ENCODE data around the gene STXBP4.
A peak's percentile ranks its signal among the peaks of the same experiment; 100 is the strongest.

The STXBP4 gene

GRCh38 chr17:55110521-55110920 is 142.0 kb downstream of the STXBP4 start:
- no peak for DNase-seq (ENCODE audit: low read depth, low spot score)
- H3K27ac ChIP-seq: no peak overlapping the region

- DNase-seq (ENCODE audit: low read depth, low spot score): no peak
- H3K27ac ChIP-seq: no peak overlapping the region
These were observed 145.7 kb downstream of the STXBP4 start for GRCh38 chr17:55114283-55114682.

GRCh38 chr17:55116440-55116914 is 147.9 kb downstream of the STXBP4 start:
- no peak overlapping the region for H3K27ac ChIP-seq
- no peak for DNase-seq (ENCODE audit: low read depth, low spot score)

GRCh38 chr17:55117164-55117563 is 148.6 kb downstream of the STXBP4 start:
- no peak overlapping the region for H3K27ac ChIP-seq
- DNase-seq (ENCODE audit: low read depth, low spot score): no peak

- no peak for DNase-seq (ENCODE audit: low read depth, low spot score)
- no peak overlapping the region for H3K27ac ChIP-seq
These were observed 152.1 kb downstream of the STXBP4 start for GRCh38 chr17:55120651-55121050.

GRCh38 chr17:55121268-55121667 is 152.7 kb downstream of the STXBP4 start:
- DNase-seq (ENCODE audit: low read depth, low spot score): no peak
- H3K27ac ChIP-seq: no peak overlapping the region

- no peak overlapping the region for H3K27ac ChIP-seq
- no peak for DNase-seq (ENCODE audit: low read depth, low spot score)
These were observed 153.5 kb downstream of the STXBP4 start for GRCh38 chr17:55122114-55122513.

- DNase-seq (ENCODE audit: low read depth, low spot score): no peak
These were observed 156.3 kb downstream of the STXBP4 start for GRCh38 chr17:55124730-55125360.

GRCh38 chr17:55133583-55133982 is 165.0 kb downstream of the STXBP4 start:
- no peak for DNase-seq (ENCODE audit: low read depth, low spot score)
- H3K27ac ChIP-seq: no peak overlapping the region

More at GRCh38 chr17:55124730-55125360, 156.3 kb downstream of the STXBP4 start:
- no peak overlapping the region for H3K27ac ChIP-seq

- no peak for DNase-seq (ENCODE audit: low read depth, low spot score)
- no peak overlapping the region for H3K27ac ChIP-seq
These were observed 166.1 kb downstream of the STXBP4 start for GRCh38 chr17:55134486-55135157.

GRCh38 chr17:55140809-55141208 is 172.2 kb downstream of the STXBP4 start:
- DNase-seq (ENCODE audit: low read depth, low spot score): no peak
- H3K27ac ChIP-seq: no peak overlapping the region

- DNase-seq (ENCODE audit: low read depth, low spot score): no peak
- no peak overlapping the region for H3K27ac ChIP-seq
These were observed 176.0 kb downstream of the STXBP4 start for GRCh38 chr17:55144518-55144917.

- DNase-seq (ENCODE audit: low read depth, low spot score): no peak
- no peak overlapping the region for H3K27ac ChIP-seq
These were observed 180.9 kb downstream of the STXBP4 start for GRCh38 chr17:55149485-55149884.

- DNase-seq (ENCODE audit: low read depth, low spot score): peak; percentile 10
- H3K27ac ChIP-seq: no peak overlapping the region
These were observed 183.7 kb downstream of the STXBP4 start for GRCh38 chr17:55152236-55152635.

- no peak for DNase-seq (ENCODE audit: low read depth, low spot score)
- H3K27ac ChIP-seq: no peak overlapping the region
These were observed 185.5 kb downstream of the STXBP4 start for GRCh38 chr17:55154101-55154500.

- no peak overlapping the region for H3K27ac ChIP-seq
- DNase-seq (ENCODE audit: low read depth, low spot score): no peak
These were observed 187.4 kb downstream of the STXBP4 start for GRCh38 chr17:55155856-55156560.

- no peak for DNase-seq (ENCODE audit: low read depth, low spot score)
- H3K27ac ChIP-seq: no peak overlapping the region
These were observed 188.6 kb downstream of the STXBP4 start for GRCh38 chr17:55157165-55157564.

- DNase-seq (ENCODE audit: low read depth, low spot score): peak; percentile 8
- peak overlapping the region; percentile 48 for H3K27ac ChIP-seq
These were observed 189.9 kb downstream of the STXBP4 start for GRCh38 chr17:55158439-55158838.

GRCh38 chr17:55159251-55159650 is 190.7 kb downstream of the STXBP4 start:
- H3K27ac ChIP-seq: peak overlapping the region; percentile 48
- no peak for DNase-seq (ENCODE audit: low read depth, low spot score)

GRCh38 chr17:55160501-55160900 is 191.9 kb downstream of the STXBP4 start:
- no peak for DNase-seq (ENCODE audit: low read depth, low spot score)
- no peak overlapping the region for H3K27ac ChIP-seq

GRCh38 chr17:55161935-55162555 is 193.5 kb downstream of the STXBP4 start:
- DNase-seq (ENCODE audit: low read depth, low spot score): peak; percentile 72
- peak overlapping the region; percentile 41 for H3K27ac ChIP-seq

All from epithelial cell of prostate (primary cell).